HEK293 (cell line): ENCODE measurements around the gene FAM171A1.

Source experiments
- CTCF ChIA-PET: fragments of 350-600 bp; formaldehyde crosslinking; extraction: SDS; loops from one replicate; lab custom pipeline; 2021; ENCODE audit warnings: antibody characterized with exemption; lab: Yijun Ruan, JAX
- POLR2A ChIA-PET: fragments of 300-600 bp; formaldehyde crosslinking; extraction: SDS; loops from one replicate; lab custom pipeline; 2020; ENCODE audit warnings: antibody characterized with exemption, inconsistent platforms; lab: Yijun Ruan, JAX
- H3K27ac ChIP-seq: fragments of 200-500 bp; sonication (Bioruptor generic); 2 replicates; pipeline ENCODE4 v1.5.1; 2014; ENCODE audit warnings: low read depth, low read length, control low read depth, inconsistent platforms; ENCODE audit errors: extremely low read depth
- H3K36me3 ChIP-seq, 2 experiments: fragments of 200-500 bp in 1 of 2; sonication (Bioruptor generic) in 1 of 2; 1 replicate in 1 of 2; 2 replicates in 1 of 2; pipeline ENCODE4 v1.5.1; 2014 to 2017; ENCODE audit warnings: inconsistent platforms in 2 of 2, low read length in 2 of 2; ENCODE audit not compliant: control insufficient read depth in 2 of 2, insufficient read depth in 1 of 2
- H3K4me1 ChIP-seq: fragments of 200-500 bp; sonication (Bioruptor generic); 2 replicates; pipeline ENCODE4 v1.5.1; 2014; ENCODE audit warnings: mild to moderate bottlenecking, low read length, inconsistent platforms; ENCODE audit not compliant: control insufficient read depth, insufficient read depth
- H3K4me3 ChIP-seq: 2 replicates; pipeline ENCODE4 v1.5.1; 2011; ENCODE audit warnings: low read depth, mild to moderate bottlenecking, control low read depth, low read length, moderate library complexity
- H3K9me3 ChIP-seq: fragments of 200-500 bp; sonication (Bioruptor generic); 2 replicates; pipeline ENCODE4 v1.5.1; 2014; ENCODE audit warnings: low read depth, low read length, inconsistent platforms; ENCODE audit not compliant: control insufficient read depth, insufficient read depth
- BCL6B ChIP-seq: fragments of 450-650 bp; formaldehyde crosslinking; IDR thresholded peaks from 2 replicates; pipeline ENCODE4 v1.5.1; 2017; ENCODE audit warnings: missing biosample characterization, missing genetic modification characterization
- SALL2 ChIP-seq: fragments of 450-650 bp; formaldehyde crosslinking; IDR thresholded peaks from 2 replicates; pipeline ENCODE4 v1.5.0; 2017; ENCODE audit warnings: missing biosample characterization, mild to moderate bottlenecking, missing genetic modification characterization, borderline replicate concordance
- WT1 ChIP-seq: fragments of 450-650 bp; formaldehyde crosslinking; IDR thresholded peaks from 2 replicates; pipeline ENCODE4 v1.5.1; 2016; ENCODE audit warnings: missing biosample characterization, missing genetic modification characterization
- ZFP37 ChIP-seq: fragments of 450-650 bp; formaldehyde crosslinking; IDR thresholded peaks from 2 replicates; pipeline ENCODE4 v1.5.1; 2016; ENCODE audit warnings: missing biosample characterization, missing genetic modification characterization
- ZNF140 ChIP-seq: fragments of 450-650 bp; formaldehyde crosslinking; IDR thresholded peaks from 2 replicates; pipeline ENCODE4 v1.5.1; 2016; ENCODE audit warnings: missing biosample characterization, missing genetic modification characterization
- ZNF169 ChIP-seq: fragments of 450-650 bp; formaldehyde crosslinking; IDR thresholded peaks from 2 replicates; pipeline ENCODE4 v1.5.1; 2016; ENCODE audit warnings: missing biosample characterization, missing genetic modification characterization
- ZNF223 ChIP-seq: fragments of 450-650 bp; formaldehyde crosslinking; IDR thresholded peaks from 2 replicates; pipeline ENCODE4 v1.5.1; 2016; ENCODE audit warnings: missing biosample characterization, missing genetic modification characterization
- ZNF274 ChIP-seq, 2 experiments: fragments of 200-500 bp in 1 of 2; fragments of 450-650 bp in 1 of 2; sonication (Bioruptor generic) in 1 of 2; formaldehyde crosslinking in 1 of 2; IDR thresholded peaks; 2 replicates each; pipeline versions ENCODE4 v1.5.1 to v1.6.1; 2014 to 2016; ENCODE audit warnings: borderline replicate concordance in 1 of 2, inconsistent platforms in 1 of 2, low read length in 1 of 2, missing biosample characterization in 1 of 2, missing genetic modification characterization in 1 of 2
- ZNF366 ChIP-seq: fragments of 450-650 bp; formaldehyde crosslinking; conservative IDR thresholded peaks from 2 replicates; pipeline ENCODE4 v1.5.1; 2016; ENCODE audit warnings: missing biosample characterization, missing genetic modification characterization
- ZNF416 ChIP-seq: fragments of 450-650 bp; formaldehyde crosslinking; IDR thresholded peaks from 2 replicates; pipeline ENCODE4 v1.5.1; 2016; ENCODE audit warnings: missing biosample characterization, missing genetic modification characterization
- ZNF488 ChIP-seq: fragments of 450-650 bp; formaldehyde crosslinking; IDR thresholded peaks from 2 replicates; pipeline ENCODE4 v1.5.1; 2016; ENCODE audit warnings: missing biosample characterization, missing genetic modification characterization
- ZNF513 ChIP-seq: fragments of 450-650 bp; IDR thresholded peaks from 2 replicates; pipeline ENCODE4 v1.5.1; 2018; ENCODE audit warnings: missing biosample characterization, missing genetic modification characterization
- ZNF518A ChIP-seq: fragments of 450-650 bp; formaldehyde crosslinking; conservative IDR thresholded peaks from 2 replicates; pipeline ENCODE4 v1.5.1; 2016; ENCODE audit warnings: low read depth, missing biosample characterization, missing genetic modification characterization
- ZNF558 ChIP-seq: fragments of 450-650 bp; formaldehyde crosslinking; IDR thresholded peaks from 2 replicates; pipeline ENCODE4 v1.5.1; 2016; ENCODE audit warnings: missing biosample characterization, missing genetic modification characterization
- ZNF580 ChIP-seq: fragments of 450-650 bp; formaldehyde crosslinking; IDR thresholded peaks from 2 replicates; pipeline ENCODE4 v1.5.1; 2016; ENCODE audit warnings: missing biosample characterization, missing genetic modification characterization
- ZNF621 ChIP-seq: fragments of 450-650 bp; formaldehyde crosslinking; IDR thresholded peaks from 2 replicates; pipeline ENCODE4 v1.5.1; 2017; ENCODE audit warnings: missing biosample characterization, missing genetic modification characterization
- ZNF626 ChIP-seq: fragments of 450-650 bp; sonication (Bioruptor Pico); formaldehyde crosslinking; IDR thresholded peaks from 2 replicates; pipeline ENCODE4 v1.5.1; 2018; ENCODE audit warnings: missing biosample characterization, missing genetic modification characterization, inconsistent platforms
- ZNF785 ChIP-seq: fragments of 450-650 bp; formaldehyde crosslinking; IDR thresholded peaks from 2 replicates; pipeline ENCODE4 v1.5.1; 2016; ENCODE audit warnings: missing biosample characterization, missing genetic modification characterization
- ZNF830 ChIP-seq: fragments of 450-650 bp; IDR thresholded peaks from 2 replicates; pipeline ENCODE4 v1.5.0; 2018; ENCODE audit warnings: missing biosample characterization, missing genetic modification characterization, low read depth, mild to moderate bottlenecking, moderate library complexity

FAM171A1 gene

GRCh38 chr10:15324611-15325010 is 46.5 kb downstream of the FAM171A1 start:
- CTCF ChIA-PET = no interaction called here
- TF ChIP-seq ZNF785 = no peak
- TF ChIP-seq ZFP37 (tag by site-specific recombination) = no peak
- no peak for TF ChIP-seq WT1 (tag by site-specific recombination)
- no peak for TF ChIP-seq BCL6B (tag by site-specific recombination)
- no peak for TF ChIP-seq ZNF621 (tag by site-specific recombination)
- TF ChIP-seq ZNF140 (tag by site-specific recombination) = no peak
- no peak for TF ChIP-seq ZNF830 (tag by site-specific recombination)
- no peak for TF ChIP-seq ZNF513 (tag by site-specific recombination)
- TF ChIP-seq ZNF223 (tag by site-specific recombination) = no peak
- TF ChIP-seq SALL2 (tag by site-specific recombination) = no peak
- no peak for TF ChIP-seq ZNF626 (tag by site-specific recombination)
- TF ChIP-seq ZNF580 = no peak
- TF ChIP-seq ZNF169 = no peak
- no peak for TF ChIP-seq ZNF274 (IDR thresholded peaks at IDR 0.05; ENCODE audit: low read length)
- no peak for TF ChIP-seq ZNF274 (tag by site-specific recombination; IDR thresholded peaks at IDR 0.05; ENCODE audit: borderline replicate concordance)
- TF ChIP-seq ZNF558 (tag by site-specific recombination) = no peak
- TF ChIP-seq ZNF518A (tag by site-specific recombination) = no peak
- TF ChIP-seq ZNF416 (tag by site-specific recombination) = no peak
- no peak for TF ChIP-seq ZNF366 (tag by site-specific recombination)
- no peak for TF ChIP-seq ZNF488 (tag by site-specific recombination)

More at GRCh38 chr10:15324611-15325010, 46.5 kb downstream of the FAM171A1 start:
- Histone ChIP-seq H3K36me3 (no peaks in the 10 kb centered on the region), H3K27ac (no peak overlapping the region), H3K4me3 (no peak overlapping the region), H3K9me3 (no peaks in the 10 kb centered on the region), H3K4me1 (peaks cover 4% of the 10 kb centered on the region)
- POLR2A ChIA-PET = no interaction called here
